Ishikawa (cell line): ENCODE measurements around the gene TTN.

Experiments
- CEBPB ChIP-seq: IDR thresholded peaks from 2 replicates; pipeline ENCODE4 v1.6.1; 2012
- CREB1 ChIP-seq: IDR thresholded peaks from 2 replicates; pipeline ENCODE4 v1.6.1; 2012; ENCODE audit warnings: low read depth
- EGR1 ChIP-seq: IDR thresholded peaks from 2 replicates; pipeline ENCODE4 v1.6.1; 2012
- EP300 ChIP-seq: IDR thresholded peaks from 2 replicates; pipeline ENCODE4 v1.6.1; 2012; ENCODE audit warnings: borderline replicate concordance
- FOXM1 ChIP-seq: IDR thresholded peaks from 2 replicates; pipeline ENCODE4 v1.6.1; 2012; ENCODE audit warnings: low read depth, borderline replicate concordance
- MAX ChIP-seq: IDR thresholded peaks from 2 replicates; pipeline ENCODE4 v1.6.1; 2012
- NFIC ChIP-seq: IDR thresholded peaks from 2 replicates; pipeline ENCODE4 v1.6.1; 2012
- RAD21 ChIP-seq: IDR thresholded peaks from 2 replicates; pipeline ENCODE4 v1.6.1; 2012; ENCODE audit warnings: low read depth
- REST ChIP-seq: IDR thresholded peaks from 2 replicates; pipeline ENCODE4 v1.6.1; 2012; ENCODE audit warnings: low read depth, mild to moderate bottlenecking
- TAF1 ChIP-seq: IDR thresholded peaks from 2 replicates; pipeline ENCODE4 v1.6.1; 2012; ENCODE audit warnings: low read depth, mild to moderate bottlenecking
- TCF12 ChIP-seq: IDR thresholded peaks from 2 replicates; pipeline ENCODE4 v1.6.1; 2012; ENCODE audit warnings: low read depth
- TEAD4 ChIP-seq: IDR thresholded peaks from 2 replicates; pipeline ENCODE4 v1.6.1; 2012
- USF1 ChIP-seq: IDR thresholded peaks from 2 replicates; pipeline ENCODE4 v1.6.1; 2012
- YY1 ChIP-seq: IDR thresholded peaks from 2 replicates; pipeline ENCODE4 v1.6.1; 2012; ENCODE audit warnings: low read depth
- ZBTB7A ChIP-seq: IDR thresholded peaks from 2 replicates; pipeline ENCODE4 v1.6.1; 2012; ENCODE audit warnings: low read depth

Gene TTN

GRCh38 chr2:178528647-178529046 lies 278.6 kb downstream of the TTN start:
- TF ChIP-seq CEBPB (no peak), TCF12 (no peak), YY1 (no peak), USF1 (no peak), RAD21 (no peak), ZBTB7A (no peak), MAX (no peak)

- TF ChIP-seq TEAD4 (no peak), YY1 (no peak), CEBPB (no peak), EGR1 (no peak), ZBTB7A (no peak), REST (no peak), CREB1 (no peak), NFIC (no peak), FOXM1 (no peak), MAX (no peak), TAF1 (no peak), USF1 (no peak), RAD21 (no peak), TCF12 (no peak), EP300 (no peak)
Observed at GRCh38 chr2:178527592-178527991, 279.6 kb downstream of the TTN start.

- TF ChIP-seq RAD21 (no peak), MAX (no peak), CREB1 (no peak), TCF12 (no peak), EP300 (no peak), USF1 (no peak)
Observed at GRCh38 chr2:178526256-178526655, 281.0 kb downstream of the TTN start.

- no peak for TF ChIP-seq EP300
- TF ChIP-seq TEAD4: no peak
- TF ChIP-seq FOXM1: no peak
- no peak for TF ChIP-seq TCF12
- no peak for TF ChIP-seq RAD21
- no peak for TF ChIP-seq MAX
- no peak for TF ChIP-seq EGR1
- no peak for TF ChIP-seq YY1
- no peak for TF ChIP-seq USF1
- no peak for TF ChIP-seq TAF1
- no peak for TF ChIP-seq CREB1
- TF ChIP-seq NFIC: no peak
- TF ChIP-seq CEBPB: no peak
- TF ChIP-seq REST: no peak
- TF ChIP-seq ZBTB7A: no peak
Observed at GRCh38 chr2:178523596-178524134, 283.6 kb downstream of the TTN start.

GRCh38 chr2:178522950-178523595 lies 284.1 kb downstream of the TTN start:
- TF ChIP-seq RAD21: peak; percentile 47
- peak; percentile 75; the same call in 1 of the 2 replicates for TF ChIP-seq ZBTB7A
- TF ChIP-seq TEAD4: peak; percentile 37
- TF ChIP-seq CEBPB: no peak
- TF ChIP-seq MAX: peak; percentile 89
- TF ChIP-seq USF1: no peak
- TF ChIP-seq TAF1: peak; percentile 88
- no peak for TF ChIP-seq NFIC
- TF ChIP-seq YY1: peak; percentile 64; the same call in 1 of the 2 replicates
- TF ChIP-seq TCF12: peak; percentile 66; the same call in 1 of the 2 replicates
- peak; percentile 85 for TF ChIP-seq CREB1
- TF ChIP-seq EP300: no peak
